ENCODE measurements around the gene ZXDC. TPM values are rescaled to one million over a fixed set of nuclear protein-coding genes. Genes with fewer than 3 reads are reported as not detected.

Gene ZXDC
- total and polyA plus RNA-seq, 9 of the 15 experiments (the other 6 are each of a cell fraction or from before 2014, with no cell fraction given) = 0.59 to 13.4 (median 7.3) TPM

- CTCF ChIA-PET (ENCODE audit: low intra/inter-chr PET ratio) = no interaction called here
- 0% methylated on average over 1 of the region's 1 CpG for WGBS (ENCODE audit: insufficient coverage, low coverage, missing lambda C conversion rate)
- no TSS peak for BruUV-seq (replicated peaks)
- Histone ChIP-seq H3K4me1 (replicated peaks in 1 of 2; ENCODE audit: control insufficient read depth in 2 of 2, insufficient read depth in 2 of 2, low read length in 2 of 2) (no peaks in the 10 kb centered on the region; a peak in 1 of 5 replicates), H3K4me3 (no peak overlapping the region), H3K79me2 (ENCODE audit: control insufficient read depth, insufficient read depth, low read length) (no peaks in the 10 kb centered on the region), H4K20me1 (replicated peaks; ENCODE audit: control insufficient read depth, insufficient read depth, low read length) (no peaks in the 10 kb centered on the region), H3K9me1 (ENCODE audit: control insufficient read depth, insufficient read depth, low read length) (no peaks in the 10 kb centered on the region), H3K4me2 (ENCODE audit: insufficient read depth, low read length) (no peak overlapping the region), H3K9me3 (replicated peaks; ENCODE audit: control insufficient read depth, insufficient read depth, low read depth, low read length) (no peaks in the 10 kb centered on the region), H3K27ac (ENCODE audit: extremely low read depth, low read depth, low read length) (no peak overlapping the region), H2AFZ (ENCODE audit: low read depth, low read length) (no peak overlapping the region), H3K9ac (ENCODE audit: insufficient read depth in 1 of 2, low read depth in 2 of 2, low read length in 2 of 2) (no peak overlapping the region), H3K36me3 (ENCODE audit: control insufficient read depth, insufficient read depth, low read length) (no peaks in the 10 kb centered on the region), H3K27me3 (ENCODE audit: control insufficient read depth in 2 of 2, insufficient read depth in 2 of 2, low read length in 2 of 2) (peaks cover 2 to 38% of the 10 kb centered on the region in 2 experiments; a peak in 3 of 5 replicates)
- ATAC-seq = no peak
- TF ChIP-seq FOXO4 (CRISPR knock-in tag; IDR thresholded peaks at IDR 0.05) (no peak), THAP7 (CRISPR knock-in tag; IDR thresholded peaks at IDR 0.05) (no peak), PPARD (CRISPR knock-in tag; IDR thresholded peaks at IDR 0.05) (no peak), RBM14 (IDR thresholded peaks at IDR 0.05; ENCODE audit: borderline replicate concordance, insufficient read depth, low read depth, low read length) (no peak), MEF2D (tag; conservative IDR thresholded peaks at IDR 0.05; ENCODE audit: low read depth) (no peak), FOXA3 (CRISPR knock-in tag; conservative IDR thresholded peaks at IDR 0.05 in 1 of 2, IDR thresholded peaks at IDR 0.05 in 1 of 2) (no peak), KDM5B (IDR thresholded peaks at IDR 0.05; ENCODE audit: insufficient replicate concordance, low read depth, low read length) (no peak), SMARCC2 (IDR thresholded peaks at IDR 0.05; ENCODE audit: low read depth) (no peak), EGR1 (conservative IDR thresholded peaks at IDR 0.05) (no peak), CHD4 (IDR thresholded peaks at IDR 0.05; ENCODE audit: insufficient read depth, insufficient replicate concordance, low read depth, low read length, poor library complexity, severe bottlenecking) (no peak), FOSL1 (tag; conservative IDR thresholded peaks at IDR 0.05) (no peak), ELF4 (CRISPR knock-in tag; IDR thresholded peaks at IDR 0.05) (no peak), ZNF655 (CRISPR knock-in tag; IDR thresholded peaks at IDR 0.05) (no peak), EZH2 (IDR thresholded peaks at IDR 0.05; ENCODE audit: borderline replicate concordance, low read depth, low read length) (no peak), THRA (IDR thresholded peaks at IDR 0.05) (no peak), ZNF764 (CRISPR knock-in tag; IDR thresholded peaks at IDR 0.05; ENCODE audit: low read depth) (no peak), ZNF511 (CRISPR knock-in tag; IDR thresholded peaks at IDR 0.05) (no peak)
- in situ Hi-C loops (cut with MboI) (loop anchor here (25.0 kb wide), 1 partner anchor 262 kb away; no protein-coding TSS in a partner anchor), intact Hi-C loops (cut with micrococcal nuclease) (no loop called here)
- no peak for FAIRE-seq
- POLR2A ChIA-PET = no interaction called here
- DNase-seq (ENCODE audit: extremely low read depth in 1 of 4, low spot score in 3 of 4) = no peak
Observed at GRCh38 chr3:126399351-126399735, 76.3 kb downstream of the ZXDC start.
